LHCN-M2 (cell line): ENCODE measurements around the gene NF1. TPM values are rescaled to one million over a fixed set of nuclear protein-coding genes. Genes with fewer than 3 reads are reported as not detected.

Experiments used
- DNase-seq: peaks from one replicate; pipeline ENCODE4 v3.0.0-alpha.2; 2012; ENCODE audit warnings: low read depth
- total RNA-seq: library from RNA; depleted of rRNA; stranded (reverse); fragments of >200 nt; gene quantifications from 2 replicates; pipeline ENCODE4 v1.2.3, GENCODE V29; 2014

Gene NF1
- total RNA-seq, 1 experiment from 2014 or later: 27.3 TPM

GRCh38 chr17:31401456-31402254 lies 306.9 kb downstream of the NF1 start:
- no peak for DNase-seq

- peak; percentile 14 for DNase-seq
Observed at GRCh38 chr17:31404028-31404949, 309.5 kb downstream of the NF1 start.

- DNase-seq: no peak
Observed at GRCh38 chr17:31405890-31406371, 311.2 kb downstream of the NF1 start.

- DNase-seq: no peak
Observed at GRCh38 chr17:31408586-31408985, 313.8 kb downstream of the NF1 start.

GRCh38 chr17:31411707-31412285 lies 317.0 kb downstream of the NF1 start:
- no peak for DNase-seq

GRCh38 chr17:31412511-31412910 lies 317.7 kb downstream of the NF1 start:
- DNase-seq: no peak

GRCh38 chr17:31413081-31413799 lies 318.5 kb downstream of the NF1 start:
- DNase-seq: no peak

- peak; percentile 88 for DNase-seq
Observed at GRCh38 chr17:31413874-31414549, 319.2 kb downstream of the NF1 start.

- DNase-seq: no peak
Observed at GRCh38 chr17:31414550-31414918, 319.8 kb downstream of the NF1 start.

GRCh38 chr17:31415004-31415454 lies 320.3 kb downstream of the NF1 start:
- no peak for DNase-seq

- DNase-seq: no peak
Observed at GRCh38 chr17:31415640-31416502, 321.1 kb downstream of the NF1 start.

GRCh38 chr17:31416503-31416923 lies 321.7 kb downstream of the NF1 start:
- no peak for DNase-seq

- DNase-seq: no peak
Observed at GRCh38 chr17:31417051-31417792, 322.4 kb downstream of the NF1 start.

GRCh38 chr17:31418773-31419350 lies 324.1 kb downstream of the NF1 start:
- no peak for DNase-seq

GRCh38 chr17:31422443-31422842 lies 327.7 kb downstream of the NF1 start:
- DNase-seq: no peak

- no peak for DNase-seq
Observed at GRCh38 chr17:31424944-31425281, 330.1 kb downstream of the NF1 start.

GRCh38 chr17:31425282-31426040 lies 330.7 kb downstream of the NF1 start:
- no peak for DNase-seq
